HG02610 (cell line): ENCODE measurements around the gene ZNF655.
"Not testable (repeated sequence)": the region's sequence is repeated elsewhere in the genome, so short reads cannot be mapped to it uniquely, and the experiment has no call there.

ENCODE experiments used
- ATAC-seq: cut with Tn5 transposase; IDR thresholded peaks from one replicate; pipeline ENCODE4 v1.9.1; 2021; ENCODE audit warnings: mild to moderate bottlenecking, moderate library complexity; ENCODE audit not compliant: unreplicated experiment

ZNF655 gene

GRCh38 chr7:99558306-99559174 lies at the start of gene ZNF655:
ZNF655 (plus strand) TSS chr7:99558642; CDS start chr7:99560560, 1,918 bp downstream.
- peak; percentile 78 for ATAC-seq

- ATAC-seq, result no peak
These were observed 44.4 kb upstream of the ZNF655 start for GRCh38 chr7:99514050-99514449.

- no peak for ATAC-seq
These were observed 37.0 kb upstream of the ZNF655 start for GRCh38 chr7:99521399-99521798.

GRCh38 chr7:99525713-99526440 lies 32.6 kb upstream of the ZNF655 start:
- ATAC-seq, result no peak

GRCh38 chr7:99531354-99531765 lies 27.1 kb upstream of the ZNF655 start:
- ATAC-seq, result no peak

- ATAC-seq, result no peak
These were observed 22.8 kb upstream of the ZNF655 start for GRCh38 chr7:99535667-99536066.

GRCh38 chr7:99539213-99539811 lies 19.1 kb upstream of the ZNF655 start:
- ATAC-seq, result no peak

- no peak for ATAC-seq
These were observed 17.9 kb upstream of the ZNF655 start for GRCh38 chr7:99540542-99540941.

GRCh38 chr7:99541212-99541611 lies 17.2 kb upstream of the ZNF655 start:
- ATAC-seq, result no peak

GRCh38 chr7:99543081-99543671 lies 15.3 kb upstream of the ZNF655 start:
- ATAC-seq, result no peak

GRCh38 chr7:99543916-99544315 lies 14.5 kb upstream of the ZNF655 start:
- no peak for ATAC-seq

GRCh38 chr7:99545308-99545707 lies 13.1 kb upstream of the ZNF655 start:
- not testable (repeated sequence) for ATAC-seq

GRCh38 chr7:99549545-99549944 lies 8.9 kb upstream of the ZNF655 start:
- not testable (repeated sequence) for ATAC-seq

GRCh38 chr7:99551334-99551733 lies 7.1 kb upstream of the ZNF655 start:
- no peak for ATAC-seq

GRCh38 chr7:99551767-99552463 lies 6.5 kb upstream of the ZNF655 start, which contains the start of gene FAM200A:
FAM200A (minus strand) TSS chr7:99552114; CDS start chr7:99548407, 3,707 bp downstream.
- peak; percentile 95 for ATAC-seq

GRCh38 chr7:99553039-99553438 lies 5.4 kb upstream of the ZNF655 start:
- ATAC-seq, result no peak

- no peak for ATAC-seq
These were observed 3.5 kb upstream of the ZNF655 start for GRCh38 chr7:99554939-99555338.

GRCh38 chr7:99557196-99557607 lies 1.2 kb upstream of the ZNF655 start:
- no peak for ATAC-seq

- peak; percentile 46 for ATAC-seq
These were observed 519 bp upstream of the ZNF655 start for GRCh38 chr7:99557940-99558305.

GRCh38 chr7:99559175-99559915 lies 903 bp downstream of the ZNF655 start:
- ATAC-seq, result no peak
